Endometrial microvascular endothelial cells (primary cell): ENCODE data around the gene SLC1A3. TPM values are rescaled to one million over a fixed set of nuclear protein-coding genes. Genes with fewer than 3 reads are reported as not detected.

ENCODE experiments used
- in situ Hi-C: cut with HindIII; loops from 2 replicates; pipeline ENCODE4 v1.10.0; 2017; ENCODE audit warnings: low sequenced_read_pairs, low pct_unique_long_range_greater_than_20kb; ENCODE audit errors: inconsistent ontology term
- total RNA-seq: library from RNA; depleted of rRNA; stranded (reverse); fragments of >200 nt; gene quantifications from one replicate; pipeline ENCODE4 v1.2.3, GENCODE V29; 2015; ENCODE audit errors: inconsistent ontology term

SLC1A3 gene
- total RNA-seq, 1 donor from 2014 or later = 0.09 TPM

DNA sequence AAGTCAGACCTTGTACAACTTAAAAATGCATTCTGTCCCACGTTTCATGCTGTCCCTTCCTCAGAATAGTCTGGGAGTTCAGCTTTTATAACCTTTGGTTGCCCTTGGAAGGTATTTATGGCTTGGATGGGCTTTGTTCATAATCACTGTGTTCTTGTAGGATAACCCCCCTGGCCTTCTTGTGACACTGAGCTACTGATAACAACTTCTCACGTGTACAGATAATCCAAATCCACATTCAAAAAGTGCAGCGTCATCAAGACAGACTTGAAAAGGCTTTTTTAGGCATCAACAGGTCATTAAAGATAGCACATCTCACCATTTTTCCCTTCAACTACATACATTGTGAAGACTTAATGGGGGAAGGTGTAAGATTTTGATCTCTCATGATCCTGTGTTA is 42.0 kb downstream of the SLC1A3 start:
- in situ Hi-C loops = no loop called here

DNA sequence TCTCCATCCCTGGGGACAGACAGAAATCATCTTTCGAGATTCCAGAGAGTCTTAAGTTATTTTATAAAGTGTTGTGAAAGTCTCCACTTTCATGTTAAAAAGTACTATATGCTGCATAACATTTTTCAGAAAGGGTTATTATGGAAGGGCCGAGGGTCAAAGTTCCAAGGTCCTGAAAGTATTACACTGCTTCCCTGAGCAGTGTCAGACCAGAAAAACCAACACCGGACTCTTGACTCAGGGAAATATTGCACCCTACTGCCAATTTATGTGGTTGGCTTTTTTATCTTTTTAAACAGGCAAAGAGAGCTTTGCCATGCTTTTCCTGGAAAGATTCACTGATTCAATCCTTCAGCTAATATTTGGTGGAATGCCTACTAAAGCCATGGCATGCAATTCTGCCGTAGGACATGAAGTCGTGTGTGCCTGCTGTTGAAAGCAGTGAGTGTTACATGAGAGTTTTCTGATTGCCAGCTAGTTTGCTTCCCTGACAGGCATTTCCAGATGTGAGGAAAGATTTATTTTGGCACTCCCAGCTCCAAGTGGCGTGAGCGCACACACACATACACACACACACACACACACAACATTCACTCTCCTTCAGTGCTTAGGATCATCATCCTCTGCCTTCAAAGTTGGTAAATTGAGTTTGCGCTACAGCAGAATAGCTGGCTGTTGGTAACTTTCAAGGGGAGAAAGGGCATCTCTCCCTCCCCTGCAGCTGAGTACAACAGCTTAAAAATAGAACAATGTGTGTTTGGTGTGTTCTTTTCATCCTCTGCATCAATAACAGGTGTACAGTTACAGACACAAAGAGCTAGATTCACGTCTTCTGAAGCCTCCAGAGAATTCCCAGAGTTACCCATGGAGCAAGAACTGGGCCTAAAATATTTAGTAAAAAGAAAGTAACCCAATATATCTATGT is 45.6 kb downstream of the SLC1A3 start:
- in situ Hi-C loops = no loop called here

DNA sequence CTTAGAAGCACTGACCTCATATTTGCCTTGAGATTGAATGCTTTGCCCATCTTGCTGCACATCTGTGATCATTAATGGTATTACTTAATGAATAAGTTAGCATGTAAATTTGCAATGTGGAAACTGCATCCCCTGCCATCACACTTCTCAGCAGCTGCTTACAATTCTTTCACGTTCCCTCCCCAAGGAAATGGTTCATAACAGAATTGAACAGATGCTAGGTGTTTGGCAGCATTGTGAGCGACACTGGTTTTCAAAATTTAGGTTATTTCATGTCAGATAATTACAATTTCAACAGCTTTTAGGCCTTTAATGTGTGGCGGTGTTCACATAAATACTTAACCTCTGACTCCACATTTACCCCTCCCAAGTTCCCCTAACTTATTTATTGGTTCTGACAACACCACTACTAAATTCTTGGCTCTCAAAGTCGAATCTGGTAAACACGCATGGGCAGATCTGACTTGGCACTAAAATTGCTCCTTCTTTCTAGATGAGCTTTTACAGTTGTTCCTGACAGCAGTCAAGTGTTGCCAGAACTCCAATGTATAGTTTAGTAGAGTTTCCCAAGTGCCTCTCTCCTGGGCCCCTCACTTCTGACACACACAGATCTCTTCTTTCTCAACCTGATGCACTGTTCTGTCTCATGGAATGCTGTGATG is 46.8 kb downstream of the SLC1A3 start:
- in situ Hi-C loops = no loop called here

DNA sequence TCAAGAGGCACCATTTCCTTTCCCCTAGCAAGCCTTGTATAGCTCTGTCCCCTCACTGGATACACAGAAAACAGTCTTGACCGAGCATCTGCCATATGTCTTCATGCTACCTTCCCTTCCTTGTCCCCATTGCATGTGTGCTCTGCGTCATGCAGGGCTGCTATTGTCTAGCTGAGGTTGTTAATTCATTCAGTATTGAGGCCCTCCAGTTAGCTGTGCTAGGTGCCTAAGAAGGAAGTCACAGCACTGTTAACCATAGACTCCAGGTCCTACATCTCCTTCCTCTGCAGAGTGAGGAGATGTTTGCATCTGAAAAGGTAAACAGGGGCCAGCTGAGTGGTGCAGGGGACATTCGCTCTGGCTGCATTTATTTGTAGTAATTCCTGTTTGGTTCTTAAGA is 48.2 kb downstream of the SLC1A3 start:
- in situ Hi-C loops = no loop called here

DNA sequence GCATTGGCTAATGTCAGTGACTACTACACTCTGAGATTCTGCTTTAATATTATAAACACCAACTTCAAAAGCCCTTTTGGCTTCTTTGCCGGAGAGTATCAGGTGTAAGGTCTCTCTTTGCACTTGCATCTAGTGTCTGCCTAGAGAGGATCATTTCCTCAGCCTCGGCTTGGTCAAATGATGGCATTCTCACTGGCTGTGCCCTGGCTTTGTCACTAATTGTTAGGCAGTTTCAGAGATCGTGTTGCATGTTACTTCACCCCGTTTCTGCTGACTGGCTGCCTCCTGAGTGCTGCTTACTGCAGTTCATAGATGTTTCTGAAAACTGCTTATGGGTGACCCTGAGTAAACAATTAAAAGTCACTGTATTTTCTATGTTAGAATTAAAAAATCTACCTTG is 48.8 kb downstream of the SLC1A3 start:
- in situ Hi-C loops = no loop called here

DNA sequence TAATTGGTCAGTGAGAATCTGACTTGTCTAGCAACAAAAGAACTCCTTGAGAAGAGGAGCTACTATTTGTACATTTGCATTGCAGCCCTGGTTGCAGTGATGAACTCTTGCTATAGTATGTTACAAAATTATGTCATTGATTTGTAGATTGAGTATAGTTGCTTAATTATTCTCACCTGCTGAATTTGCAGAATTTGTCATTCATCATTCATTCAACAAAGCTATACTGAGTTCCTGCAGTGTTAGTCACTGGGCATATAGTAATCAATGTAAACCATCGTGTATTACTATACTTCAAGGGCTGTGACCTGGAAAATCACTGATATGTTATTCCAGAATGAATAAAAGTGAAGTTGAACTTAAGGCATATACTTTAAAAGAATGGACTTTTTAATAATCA is 50.1 kb downstream of the SLC1A3 start:
- in situ Hi-C loops = no loop called here

DNA sequence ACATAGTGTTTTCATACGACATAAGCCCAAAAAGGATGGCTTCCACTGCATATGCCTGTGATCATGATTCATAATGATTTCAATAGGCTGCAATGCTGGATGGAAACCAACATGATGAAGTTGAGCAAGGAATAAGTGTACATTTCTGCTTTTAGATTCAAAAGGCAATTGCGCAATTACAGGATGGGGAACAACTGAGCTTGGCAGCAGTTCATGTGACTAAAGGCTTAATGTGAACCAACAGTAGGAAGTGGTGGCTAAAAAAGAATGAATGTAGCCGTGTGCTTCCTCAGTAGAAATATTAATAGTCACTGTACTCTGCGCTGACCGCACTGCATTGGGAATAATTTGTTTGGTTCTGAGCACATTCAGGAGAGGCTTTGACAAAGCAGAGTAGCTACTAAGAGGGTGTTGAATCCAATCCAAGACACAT is 51.2 kb downstream of the SLC1A3 start:
- in situ Hi-C loops = no loop called here

DNA sequence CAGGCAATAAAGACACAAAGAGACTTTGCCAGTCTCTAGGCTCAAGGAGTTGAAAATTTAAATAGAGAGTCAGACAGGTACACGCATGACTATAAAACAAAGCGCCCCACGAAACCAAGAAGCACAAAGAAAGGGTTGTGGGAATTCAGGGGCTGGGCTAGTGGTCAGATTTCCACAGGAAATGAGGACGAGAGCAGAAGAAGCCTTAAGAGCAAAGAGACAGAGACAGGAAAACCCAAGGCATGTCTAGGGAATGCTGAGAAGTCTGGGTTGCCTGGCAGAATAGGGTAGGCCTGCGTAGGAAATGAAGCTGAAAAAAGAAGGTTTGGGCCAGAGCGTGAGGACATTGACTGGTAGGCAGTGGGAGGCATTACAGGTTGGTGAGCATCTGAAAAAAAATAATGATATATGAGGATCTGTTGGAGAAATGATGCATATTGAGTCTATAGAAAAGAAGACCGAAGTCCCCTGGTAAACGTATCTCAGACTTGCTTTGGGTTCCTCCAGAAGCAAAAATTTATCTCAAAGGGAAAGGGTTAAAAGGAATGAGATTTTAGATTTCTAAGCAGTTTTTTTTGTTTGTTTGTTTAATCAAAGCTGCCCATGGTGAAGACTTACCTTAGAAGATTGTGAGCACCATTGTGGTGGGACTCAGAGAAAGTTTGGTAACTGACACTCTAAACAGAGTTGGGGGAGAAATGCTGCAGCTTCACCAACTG is 51.8 kb downstream of the SLC1A3 start:
- in situ Hi-C loops = no loop called here

DNA sequence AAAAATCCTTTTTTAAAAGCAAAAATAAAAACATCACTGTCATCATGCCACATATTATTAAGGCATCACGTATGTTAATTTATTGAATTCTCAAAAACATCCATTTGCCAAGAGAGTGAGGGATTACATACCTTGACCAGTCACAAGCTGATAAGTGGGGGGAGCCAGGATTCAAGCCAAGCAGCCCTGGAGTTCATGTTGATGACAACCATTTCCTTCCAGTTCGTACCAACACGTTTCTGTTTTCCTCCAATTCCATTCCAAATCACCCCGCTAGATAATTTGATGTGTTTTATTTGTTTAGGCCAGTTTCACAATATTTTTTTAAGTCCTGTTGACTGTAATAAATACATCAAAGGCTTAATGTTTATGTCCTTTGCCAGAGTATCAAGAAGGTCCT is 53.0 kb downstream of the SLC1A3 start:
- in situ Hi-C loops = no loop called here

DNA sequence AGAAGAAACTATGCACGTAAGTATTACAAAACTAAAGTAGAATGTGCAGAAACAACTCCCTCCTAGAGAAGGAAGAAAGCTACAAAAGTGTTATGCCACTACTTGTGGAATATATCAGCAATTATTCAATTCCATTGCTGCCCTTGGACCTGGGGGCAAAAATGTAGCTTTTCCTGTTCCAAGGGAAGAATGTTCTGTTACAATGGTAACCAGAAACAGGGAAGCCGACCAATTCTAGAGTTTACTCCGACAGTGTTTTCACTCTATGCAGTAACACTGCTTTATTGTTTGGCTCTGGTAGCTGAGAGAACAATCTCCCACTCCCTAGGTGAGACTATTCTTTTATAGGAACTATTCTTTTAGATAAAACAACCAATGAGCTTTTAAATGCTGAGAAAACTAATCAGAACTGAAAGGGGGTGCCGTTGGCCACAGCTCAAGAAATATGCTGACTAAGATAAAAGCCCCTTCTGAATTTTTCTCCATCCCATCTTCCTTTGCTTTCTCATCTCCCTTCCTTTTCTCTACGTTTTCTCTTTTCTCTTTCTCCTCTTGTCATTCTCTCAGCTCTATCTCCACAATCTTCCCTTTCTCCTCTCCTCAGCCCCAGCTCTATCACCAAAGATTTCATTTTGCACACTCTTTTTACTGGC is 54.1 kb downstream of the SLC1A3 start:
- in situ Hi-C loops = no loop called here

DNA sequence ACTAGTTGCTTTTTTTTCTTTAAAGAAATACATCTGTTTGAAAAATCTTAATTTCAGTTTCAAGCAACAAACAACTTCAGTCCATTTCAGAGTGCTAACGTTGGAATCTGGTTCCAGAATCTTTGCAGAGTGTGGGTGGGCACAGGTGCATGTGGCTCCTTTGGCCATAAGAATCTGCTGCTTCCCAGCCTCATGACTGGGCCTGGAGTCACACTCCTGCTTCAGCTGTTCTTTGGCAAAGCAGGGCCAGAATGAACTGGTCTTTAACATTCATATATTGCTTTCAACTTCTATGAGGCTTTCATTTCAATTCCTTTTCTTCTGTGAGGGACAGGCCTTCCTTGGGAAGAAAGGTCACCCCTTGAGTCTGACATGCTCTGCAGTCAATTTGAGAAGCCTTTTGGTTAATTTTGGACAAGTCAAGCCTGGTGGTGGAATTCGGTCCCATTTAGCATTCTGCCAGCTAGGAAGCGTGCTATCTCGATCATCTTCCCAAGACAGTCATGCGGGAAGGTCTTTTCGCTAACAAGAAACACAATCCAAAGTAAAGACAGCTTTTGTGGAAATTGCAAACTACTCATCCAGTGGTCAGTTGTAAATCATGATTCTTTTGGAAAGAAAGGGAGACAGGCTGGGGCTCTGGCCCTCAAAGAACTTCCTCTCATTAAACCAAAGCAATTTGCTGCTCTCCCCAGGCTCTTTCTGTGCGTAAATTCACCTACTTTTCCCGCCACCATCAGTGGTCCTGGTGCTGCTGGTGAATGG is 55.2 kb downstream of the SLC1A3 start:
- in situ Hi-C loops = no loop called here

DNA sequence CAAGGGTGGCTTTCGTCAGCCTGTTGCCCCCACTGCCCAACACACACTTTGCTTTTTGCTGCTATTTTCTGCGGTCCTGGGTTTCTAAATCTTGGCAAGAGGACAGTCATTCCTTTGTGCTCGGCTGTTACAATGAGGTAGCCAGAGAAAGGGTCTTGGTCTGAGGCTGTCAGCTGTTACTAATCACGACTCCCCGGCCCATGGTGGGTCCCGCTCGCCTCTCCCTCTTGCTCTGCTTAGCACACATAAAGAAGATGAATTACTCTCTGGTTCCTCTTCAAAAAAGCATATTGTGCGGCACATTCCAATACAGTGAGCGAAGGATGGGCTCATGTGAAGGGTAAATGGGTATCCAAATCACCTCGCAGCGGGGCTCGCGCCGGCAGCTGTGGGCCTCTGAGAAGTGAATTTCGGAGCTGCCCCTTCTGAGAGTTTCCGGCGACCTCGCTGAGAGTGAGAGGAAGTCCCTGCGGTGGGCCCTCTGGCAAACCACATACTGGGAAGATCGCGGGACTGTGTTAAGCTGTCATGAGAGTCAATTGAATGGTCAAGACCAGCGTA is 56.0 kb downstream of the SLC1A3 start:
- in situ Hi-C loops = no loop called here

DNA sequence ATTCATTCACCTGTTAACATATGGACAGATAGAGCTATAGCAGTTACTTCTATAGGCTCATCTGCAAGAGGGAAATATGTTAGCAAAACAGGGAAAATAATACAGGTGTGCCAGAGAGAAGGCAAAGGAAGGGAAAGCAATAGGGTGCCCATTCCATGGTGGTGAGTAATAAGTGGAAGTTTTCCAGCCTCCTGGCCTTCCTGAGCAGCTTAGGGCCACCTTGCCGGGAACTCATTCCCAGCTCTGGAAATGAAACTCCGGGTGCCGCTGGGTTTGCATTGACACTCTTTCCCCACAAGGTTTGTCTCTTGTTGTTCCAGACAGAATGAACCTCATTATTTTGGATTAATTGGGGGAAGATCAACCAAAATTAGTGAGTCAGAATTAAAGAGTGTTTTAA is 58.4 kb downstream of the SLC1A3 start:
- in situ Hi-C loops = no loop called here

DNA sequence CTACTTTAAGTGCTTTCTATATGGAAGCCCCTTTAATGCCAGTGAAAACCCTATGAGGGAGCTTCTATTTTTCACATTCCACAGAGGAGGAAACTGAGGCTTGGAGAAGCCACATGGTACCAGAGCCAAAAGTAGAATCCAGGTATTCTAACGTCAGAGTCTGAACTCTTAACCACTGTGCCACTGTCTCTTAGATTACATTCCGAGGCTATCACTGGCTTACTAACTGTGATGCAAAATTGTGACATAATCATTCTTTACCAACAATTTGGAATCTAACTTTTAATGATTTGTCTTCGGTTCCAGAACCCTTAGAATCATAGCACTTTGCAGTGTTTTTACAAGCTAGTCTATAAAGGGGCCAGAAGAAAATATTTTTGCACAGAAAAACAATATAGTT is 59.2 kb downstream of the SLC1A3 start:
- in situ Hi-C loops = no loop called here

DNA sequence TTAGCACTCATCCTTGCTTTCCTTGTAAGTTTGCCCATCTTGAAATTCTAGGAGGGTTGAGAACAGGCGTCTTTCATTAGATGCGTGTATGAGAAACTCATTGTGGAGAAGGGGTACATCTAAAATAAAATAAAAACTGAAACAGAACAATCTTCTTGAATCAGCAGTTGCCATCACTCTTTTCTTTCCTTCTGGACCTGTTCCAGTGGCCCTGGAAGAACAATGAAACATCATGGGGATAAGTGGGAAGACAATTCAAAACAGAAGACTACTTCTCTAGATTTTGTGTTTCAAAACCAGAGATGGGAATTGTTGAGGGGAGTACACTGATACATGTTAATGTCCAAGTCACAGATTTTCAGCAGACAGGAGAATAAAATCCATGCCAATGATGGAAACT is 59.9 kb downstream of the SLC1A3 start:
- in situ Hi-C loops = no loop called here

DNA sequence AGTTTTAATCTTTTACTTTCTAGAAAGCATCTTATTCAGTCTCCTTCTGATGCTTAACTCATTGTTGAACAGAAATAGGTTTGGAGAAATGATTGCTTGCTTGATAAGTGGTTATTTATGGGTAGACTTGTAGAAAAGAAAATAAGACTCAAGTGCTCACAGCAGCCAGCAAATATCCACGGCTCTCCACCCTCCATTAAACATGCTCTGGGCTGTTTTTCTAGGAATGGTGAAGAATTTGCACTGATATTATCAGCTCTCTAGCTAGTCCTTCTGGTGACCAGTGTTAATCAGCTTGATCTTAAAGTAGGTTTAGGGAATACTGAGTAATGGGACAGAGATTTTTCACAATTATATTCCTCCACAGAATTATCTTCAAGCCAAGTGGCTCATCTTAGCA is 60.6 kb downstream of the SLC1A3 start:
- in situ Hi-C loops = no loop called here

DNA sequence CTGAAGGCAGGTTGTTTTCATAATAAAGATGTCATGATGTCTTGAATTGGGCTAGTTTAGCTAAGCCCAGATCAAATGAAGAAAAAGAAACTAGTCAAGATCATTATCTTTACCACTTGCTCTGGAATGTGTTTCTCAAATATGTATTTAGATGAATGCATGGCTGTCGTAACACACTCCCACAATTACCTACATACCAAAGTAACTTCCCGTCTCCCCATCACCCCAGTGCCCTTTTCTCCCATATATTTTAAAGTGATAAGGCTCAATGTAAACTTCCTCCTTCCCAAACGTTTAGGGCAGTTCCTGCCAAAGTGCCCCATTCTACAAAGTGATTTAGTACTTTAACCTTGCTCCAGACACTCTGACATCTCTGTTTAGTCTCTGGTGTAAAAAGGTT is 61.4 kb downstream of the SLC1A3 start:
- in situ Hi-C loops = no loop called here

DNA sequence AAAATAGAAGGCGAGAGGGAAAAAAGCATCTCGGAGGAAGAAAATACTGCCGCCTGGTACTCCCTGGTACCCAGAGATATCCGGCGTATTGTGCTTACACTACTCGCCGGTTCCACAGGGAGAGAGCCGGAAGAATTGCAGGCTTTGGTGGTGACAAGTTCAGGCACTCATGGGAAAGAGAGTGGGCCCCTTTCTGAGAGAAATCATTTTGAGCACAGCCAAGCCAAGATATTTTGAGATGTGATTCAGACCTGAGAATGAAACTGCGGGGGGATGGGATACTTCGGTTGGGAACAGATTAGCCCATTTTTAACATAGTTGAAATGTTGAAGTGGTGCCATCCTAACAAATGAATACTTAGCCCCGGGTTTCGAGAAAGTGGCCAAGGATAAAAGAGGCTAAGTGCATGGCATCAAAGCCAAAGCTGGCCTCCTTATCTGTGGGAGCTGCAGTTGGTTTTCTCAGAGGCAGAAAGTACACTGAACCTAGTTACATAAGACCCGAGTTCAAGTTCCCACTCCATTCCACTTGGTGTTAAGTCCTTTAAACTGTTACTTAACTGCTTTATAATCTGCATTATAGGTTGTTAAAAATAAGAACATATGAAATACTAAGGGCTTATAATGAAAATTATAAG is 62.7 kb downstream of the SLC1A3 start:
- in situ Hi-C loops = no loop called here
